Stimulated activated effector memory CD8-positive, alpha-beta T cell treated with anti-CD3 and anti-CD28 coated beads, Interleukin-12 subunit alpha, Interleukin-12 subunit beta, amount 100 ng/mL, for 72 hours (primary cell): ENCODE data around the gene CFL2.
A peak's percentile ranks its signal among the peaks of the same experiment; 100 is the strongest.
"Not testable (repeated sequence)": the region's sequence is repeated elsewhere in the genome, so short reads cannot be mapped to it uniquely, and the experiment has no call there.

Source experiments
- ATAC-seq: fragments of 150-1000 bp; cut with Tn5 transposase; 2 replicates; pipeline ENCODE4 v1.10.0; 2021
- DNase-seq, 2 donors: peaks; one replicate each; pipeline ENCODE4 v3.0.0; 2021 to 2022; ENCODE audit warnings: low spot score in 2 of 2
- H3K27ac Mint-ChIP-seq: one replicate; pipeline ENCODE4 v1.8.0; 2022; ENCODE audit warnings: mild to moderate bottlenecking, mixed read lengths
- H3K36me3 Mint-ChIP-seq: one replicate; pipeline ENCODE4 v1.8.0; 2022; ENCODE audit warnings: mild to moderate bottlenecking, mixed read lengths
- H3K4me1 Mint-ChIP-seq: one replicate; pipeline ENCODE4 v1.8.0; 2022; ENCODE audit warnings: mixed read lengths
- H3K4me3 Mint-ChIP-seq: one replicate; pipeline ENCODE4 v1.8.0; 2022; ENCODE audit warnings: mild to moderate bottlenecking, mixed read lengths
- H3K9me3 Mint-ChIP-seq: one replicate; pipeline ENCODE4 v1.8.0; 2022; ENCODE audit warnings: mixed read lengths

CFL2 gene

DNA sequence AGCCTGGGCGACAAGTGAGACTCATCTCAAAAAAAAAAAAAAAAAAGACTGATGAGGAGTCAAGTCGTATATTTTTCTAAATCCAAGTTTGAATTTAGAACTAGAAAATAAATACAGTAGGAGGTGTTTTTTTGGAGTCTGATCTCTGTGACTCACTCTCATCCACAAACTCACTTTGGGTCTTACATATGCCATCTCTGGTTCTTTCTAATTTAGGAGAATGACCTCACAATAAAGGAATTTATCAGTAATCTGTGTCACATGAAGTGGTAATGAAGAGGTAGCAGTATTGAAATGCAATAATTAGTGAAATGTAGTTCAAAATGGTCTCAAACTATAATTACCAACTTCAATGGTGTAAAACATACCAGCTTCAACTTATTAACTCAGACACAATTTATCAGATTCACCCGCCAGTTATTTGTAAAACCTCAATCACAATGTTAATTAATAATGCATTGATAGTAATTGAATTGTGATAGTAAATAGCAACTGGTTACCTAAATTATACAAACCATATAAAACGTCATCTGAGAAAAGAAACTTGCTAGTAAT lies 4.4 kb upstream of the CFL2 start:
- Mint-ChIP-seq H3K36me3 (peaks cover 4% of the 10 kb centered on the region), H3K27ac (no peak overlapping the region), H3K4me1 (peaks cover 10% of the 10 kb centered on the region), H3K4me3 (no peak overlapping the region), H3K9me3 (no peaks in the 10 kb centered on the region)
- ATAC-seq, result no peak
- no peak for DNase-seq

DNA sequence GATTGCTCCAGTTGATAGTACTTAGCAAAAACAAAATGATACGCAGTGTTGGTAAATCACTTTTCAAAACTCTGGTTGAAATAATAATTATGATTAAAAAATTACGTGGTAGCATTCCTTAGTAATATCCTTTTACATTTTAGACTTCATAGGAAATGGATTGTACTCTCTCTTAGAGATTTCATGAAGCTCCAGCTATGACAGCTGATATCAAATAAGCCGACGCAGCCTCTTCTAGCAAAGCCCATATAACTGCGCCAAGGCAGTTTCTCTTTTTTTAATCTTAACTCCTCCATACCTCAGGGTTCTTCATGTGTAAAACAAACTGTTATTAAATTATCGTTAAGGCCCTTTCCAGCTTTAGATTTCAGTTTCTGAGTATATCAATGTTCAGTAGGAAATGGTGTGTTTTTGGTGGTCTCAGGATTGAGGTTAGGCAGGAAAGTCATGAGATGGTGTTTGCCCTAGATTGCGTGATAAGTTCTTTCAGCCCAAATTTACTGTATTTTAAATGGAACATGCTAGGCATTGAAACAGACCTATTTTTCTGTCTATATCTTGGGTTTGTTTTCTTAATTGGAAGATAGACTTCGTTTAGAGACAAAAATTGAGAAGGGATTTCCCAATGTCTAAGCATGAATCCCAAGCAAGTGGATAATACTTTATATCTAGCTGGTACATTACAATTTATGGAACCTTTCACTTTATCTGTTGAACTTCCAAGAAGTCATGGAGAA lies 902 bp upstream of the CFL2 start:
- DNase-seq (no peak), ATAC-seq (no peak)
- Mint-ChIP-seq H3K27ac (no peak overlapping the region), H3K9me3 (no peaks in the 10 kb centered on the region), H3K4me1 (peaks cover 7% of the 10 kb centered on the region), H3K4me3 (peak overlapping the region; percentile 76), H3K36me3 (peaks cover 24% of the 10 kb centered on the region)

DNA sequence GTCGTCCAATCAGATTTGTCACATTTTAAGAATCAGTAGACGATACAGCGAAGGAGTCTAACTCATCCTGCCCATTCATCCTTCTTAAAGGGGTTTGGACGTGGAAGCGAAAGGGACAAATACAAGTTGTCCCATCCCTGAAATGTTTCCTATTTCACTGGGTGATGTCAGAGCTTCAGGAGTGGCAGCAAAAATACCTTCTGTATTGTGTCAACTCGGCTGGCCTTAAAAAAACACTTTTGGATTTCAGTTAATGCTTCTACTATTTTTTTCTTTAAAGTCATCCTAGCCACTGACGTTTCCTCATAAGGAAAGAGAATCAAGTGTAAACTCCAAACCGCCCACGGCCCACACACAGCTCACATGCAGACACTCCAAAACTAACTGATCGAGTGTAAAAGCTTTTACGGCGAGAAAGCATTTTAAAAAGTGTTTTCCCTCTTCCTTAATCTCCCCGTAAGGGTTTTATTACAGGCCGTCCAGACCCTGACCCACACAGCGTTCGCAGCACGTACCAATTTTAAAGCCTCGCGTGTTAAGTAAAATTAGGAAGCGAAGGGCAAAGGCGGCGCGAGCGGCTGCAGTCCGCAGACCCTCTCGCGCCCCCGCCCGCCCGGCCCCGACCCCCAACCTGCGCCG lies 593 bp downstream of the CFL2 start:
- no peaks in the 10 kb centered on the region for H3K9me3 Mint-ChIP-seq
- ATAC-seq, result peak; percentile 44
- H3K4me3 Mint-ChIP-seq, result peak overlapping the region; percentile 76

DNA sequence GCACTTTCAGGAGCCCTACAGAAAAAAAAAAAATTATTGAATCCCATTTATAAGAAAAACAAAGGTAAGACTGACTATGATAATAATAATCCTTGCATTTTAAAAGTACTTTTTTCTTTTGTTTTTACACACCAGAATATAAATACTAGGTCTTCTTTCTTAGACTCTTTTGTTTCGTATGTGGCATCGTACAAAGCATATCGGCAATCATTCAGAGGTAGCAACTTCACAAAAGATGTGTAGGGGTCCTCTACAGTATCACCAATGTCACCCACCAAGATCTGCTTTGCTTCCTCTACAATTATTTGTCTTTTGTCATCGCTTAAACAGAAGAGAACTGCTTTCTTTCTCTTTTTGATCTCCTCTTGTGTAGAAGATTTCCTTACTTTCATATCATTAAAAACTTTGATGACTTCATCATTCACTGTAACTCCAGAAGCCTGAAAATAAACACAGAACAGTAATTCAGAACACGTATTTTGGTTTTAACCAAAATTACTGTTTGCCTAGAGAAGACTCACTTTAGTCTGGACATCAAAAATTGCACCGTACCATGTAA lies 1.2 kb downstream of the CFL2 start:
- Mint-ChIP-seq H3K36me3 (peaks cover 24% of the 10 kb centered on the region), H3K27ac (peak overlapping the region; percentile 85), H3K4me3 (peak overlapping the region; percentile 76), H3K9me3 (no peaks in the 10 kb centered on the region), H3K4me1 (peaks cover 7% of the 10 kb centered on the region)
- ATAC-seq (no peak), DNase-seq (no peak)

More for the DNA sequence above, 593 bp downstream of the CFL2 start:
- Mint-ChIP-seq H3K36me3 (peaks cover 24% of the 10 kb centered on the region), H3K27ac (peak overlapping the region; percentile 85), H3K4me1 (peaks cover 7% of the 10 kb centered on the region)
- DNase-seq, result no peak

DNA sequence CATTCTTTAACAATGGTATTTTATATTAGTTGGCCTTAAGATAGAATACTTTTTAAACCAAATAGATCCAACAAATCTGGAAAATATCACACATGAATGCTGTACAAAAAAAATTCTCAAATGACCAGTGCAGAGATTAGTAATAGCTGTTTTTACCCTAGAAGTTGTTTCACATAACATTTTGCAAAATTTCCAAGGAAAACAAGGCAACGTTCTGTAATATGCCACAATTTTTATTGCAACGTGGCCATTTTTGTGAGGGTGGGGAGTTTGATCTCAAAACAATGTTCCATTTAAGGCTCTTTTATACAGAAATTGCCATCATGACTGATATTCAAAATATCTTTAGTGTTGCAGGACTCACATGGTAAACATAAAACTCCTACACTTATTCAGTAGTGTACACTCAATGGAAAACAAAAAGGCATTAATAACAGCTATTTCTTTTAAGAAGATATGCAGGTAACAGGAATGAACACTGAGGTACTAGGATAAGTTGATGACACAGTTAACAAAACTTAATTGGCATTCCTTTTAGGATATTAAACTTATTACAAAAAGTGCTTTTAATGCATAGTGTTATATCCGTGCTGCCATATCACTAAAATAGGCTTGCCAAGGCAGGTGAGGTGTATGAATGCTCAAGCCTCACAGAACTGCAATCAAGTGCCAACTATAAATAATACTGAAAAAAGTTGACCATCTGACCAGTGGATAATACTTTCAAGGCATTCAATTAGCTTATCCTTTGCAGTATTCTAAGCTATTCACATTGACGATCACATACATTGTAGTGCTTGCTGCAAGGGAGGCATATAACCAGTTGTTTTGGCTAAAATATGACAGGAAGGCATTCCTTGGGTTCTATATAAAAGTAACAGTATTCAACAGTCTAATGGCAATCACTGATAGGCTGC lies 2.3 kb downstream of the CFL2 start:
- ATAC-seq (no peak), DNase-seq (peak in 1 of 2 donors; percentile 6)
- Mint-ChIP-seq H3K27ac (no peak overlapping the region), H3K9me3 (no peaks in the 10 kb centered on the region), H3K36me3 (peaks cover 24% of the 10 kb centered on the region), H3K4me3 (no peak overlapping the region), H3K4me1 (peaks cover 7% of the 10 kb centered on the region)

DNA sequence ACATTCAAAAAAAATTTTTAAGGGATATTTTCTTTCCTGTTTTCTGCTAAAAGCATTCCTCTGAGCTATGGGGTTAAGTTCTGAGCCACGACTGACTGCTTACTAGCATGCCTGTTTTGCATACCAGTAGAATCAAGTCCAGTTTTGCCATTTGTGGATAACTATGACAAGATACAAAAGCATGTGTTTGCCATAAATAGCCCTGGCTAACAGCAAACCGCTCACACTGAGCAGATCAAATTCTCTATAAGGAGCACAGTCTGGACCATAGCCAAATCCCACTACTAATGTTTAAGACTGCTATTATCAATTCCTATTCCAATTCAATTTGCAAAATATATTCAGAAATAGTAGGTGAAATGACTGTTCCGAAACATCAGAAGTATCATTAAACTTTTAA lies 3.2 kb downstream of the CFL2 start:
- ATAC-seq (no peak), DNase-seq (no peak)
- peaks cover 7% of the 10 kb centered on the region for H3K4me1 Mint-ChIP-seq
- peaks cover 24% of the 10 kb centered on the region for H3K36me3 Mint-ChIP-seq
- no peak overlapping the region for H3K27ac Mint-ChIP-seq
- no peaks in the 10 kb centered on the region for H3K9me3 Mint-ChIP-seq
- no peak overlapping the region for H3K4me3 Mint-ChIP-seq

DNA sequence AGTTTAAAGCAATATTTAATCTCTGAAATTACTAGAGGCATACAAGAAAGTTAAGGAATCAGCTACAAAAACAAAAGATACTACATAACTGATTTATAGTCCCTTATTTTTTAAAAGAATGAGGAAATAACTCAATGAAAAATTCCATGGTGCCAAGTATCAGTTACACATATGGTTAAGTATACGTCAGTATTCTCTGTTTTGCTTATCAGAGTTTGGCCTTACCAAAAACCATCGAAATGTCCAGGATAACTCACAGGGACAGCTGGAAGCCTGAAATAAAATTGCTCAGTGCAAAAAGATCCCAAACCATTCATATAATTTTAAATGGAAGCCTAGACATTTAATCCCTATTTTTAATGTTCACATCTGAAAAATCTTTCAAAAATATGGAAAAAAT lies 3.6 kb downstream of the CFL2 start:
- peaks cover 7% of the 10 kb centered on the region for H3K4me1 Mint-ChIP-seq
- H3K36me3 Mint-ChIP-seq, result peaks cover 24% of the 10 kb centered on the region
- no peak overlapping the region for H3K27ac Mint-ChIP-seq
- no peak overlapping the region for H3K4me3 Mint-ChIP-seq
- H3K9me3 Mint-ChIP-seq, result no peaks in the 10 kb centered on the region
- ATAC-seq, result no peak
- DNase-seq, result no peak

DNA sequence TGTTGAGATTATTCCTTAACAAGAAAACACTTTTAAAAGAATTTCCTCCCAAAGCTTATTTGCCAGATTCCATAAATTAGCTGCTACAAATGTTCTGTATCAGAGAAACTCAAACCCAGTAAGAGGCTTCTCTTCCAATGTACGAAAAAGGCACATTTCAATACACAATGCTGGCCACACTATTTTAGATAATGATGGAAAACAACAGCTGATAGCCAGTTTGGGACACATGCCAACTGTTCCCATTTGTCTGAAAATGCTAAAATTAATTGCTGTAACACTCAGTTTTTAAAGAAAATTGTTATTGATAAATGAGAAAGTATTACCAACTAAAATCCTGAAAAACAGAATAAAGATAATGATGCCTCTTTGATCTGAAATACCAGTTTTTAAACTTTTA lies 4.4 kb downstream of the CFL2 start:
- Mint-ChIP-seq H3K4me1 (peaks cover 7% of the 10 kb centered on the region), H3K4me3 (no peak overlapping the region), H3K36me3 (peaks cover 24% of the 10 kb centered on the region), H3K27ac (no peak overlapping the region), H3K9me3 (no peaks in the 10 kb centered on the region)
- no peak for DNase-seq
- no peak for ATAC-seq

DNA sequence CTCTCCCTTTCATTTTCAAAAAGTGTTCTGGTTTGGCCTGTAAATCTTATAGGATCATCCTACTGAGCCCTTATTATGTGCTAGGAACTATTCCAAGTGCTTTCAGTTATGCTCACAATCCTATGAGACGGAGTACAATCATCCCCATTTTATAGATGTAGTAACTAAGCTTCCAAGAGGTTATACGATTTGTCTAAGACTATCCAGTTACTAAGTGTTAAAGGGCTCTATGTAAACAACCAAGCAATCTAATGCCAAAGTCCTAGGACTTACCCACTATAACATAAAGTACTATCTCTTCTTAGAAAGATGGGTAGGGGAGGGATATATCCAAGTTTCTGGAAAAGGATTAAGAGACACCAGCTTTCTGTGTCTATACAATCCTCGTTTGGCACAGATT lies 6.7 kb downstream of the CFL2 start:
- Mint-ChIP-seq H3K4me3 (no peak overlapping the region), H3K9me3 (no peaks in the 10 kb centered on the region), H3K4me1 (no peaks in the 10 kb centered on the region), H3K36me3 (peaks cover 11% of the 10 kb centered on the region), H3K27ac (no peak overlapping the region)
- DNase-seq (no peak), ATAC-seq (no peak)

GRCh38 chr14:34701808-34702207 lies 12.6 kb downstream of the CFL2 start:
- Mint-ChIP-seq H3K4me1 (no peaks in the 10 kb centered on the region), H3K36me3 (no peaks in the 10 kb centered on the region), H3K27ac (no peak overlapping the region), H3K9me3 (no peaks in the 10 kb centered on the region), H3K4me3 (no peak overlapping the region)
- DNase-seq (no peak), ATAC-seq (no peak)

- ATAC-seq (no peak), DNase-seq (no peak)
- Mint-ChIP-seq H3K4me3 (no peak overlapping the region), H3K4me1 (no peaks in the 10 kb centered on the region), H3K36me3 (no peaks in the 10 kb centered on the region), H3K9me3 (no peaks in the 10 kb centered on the region), H3K27ac (no peak overlapping the region)
Measured at GRCh38 chr14:34700622-34701130, 13.7 kb downstream of the CFL2 start.

- Mint-ChIP-seq H3K9me3 (no peaks in the 10 kb centered on the region), H3K4me1 (no peaks in the 10 kb centered on the region), H3K27ac (no peak overlapping the region), H3K36me3 (no peaks in the 10 kb centered on the region), H3K4me3 (no peak overlapping the region)
- ATAC-seq, result no peak
- no peak for DNase-seq
Measured at GRCh38 chr14:34699873-34700621, 14.3 kb downstream of the CFL2 start.

- not testable (repeated sequence) for H3K4me1 Mint-ChIP-seq, H3K4me3 Mint-ChIP-seq, DNase-seq, H3K9me3 Mint-ChIP-seq, H3K36me3 Mint-ChIP-seq, ATAC-seq, H3K27ac Mint-ChIP-seq
Measured at GRCh38 chr14:34694216-34694615, 20.2 kb downstream of the CFL2 start.

DNA sequence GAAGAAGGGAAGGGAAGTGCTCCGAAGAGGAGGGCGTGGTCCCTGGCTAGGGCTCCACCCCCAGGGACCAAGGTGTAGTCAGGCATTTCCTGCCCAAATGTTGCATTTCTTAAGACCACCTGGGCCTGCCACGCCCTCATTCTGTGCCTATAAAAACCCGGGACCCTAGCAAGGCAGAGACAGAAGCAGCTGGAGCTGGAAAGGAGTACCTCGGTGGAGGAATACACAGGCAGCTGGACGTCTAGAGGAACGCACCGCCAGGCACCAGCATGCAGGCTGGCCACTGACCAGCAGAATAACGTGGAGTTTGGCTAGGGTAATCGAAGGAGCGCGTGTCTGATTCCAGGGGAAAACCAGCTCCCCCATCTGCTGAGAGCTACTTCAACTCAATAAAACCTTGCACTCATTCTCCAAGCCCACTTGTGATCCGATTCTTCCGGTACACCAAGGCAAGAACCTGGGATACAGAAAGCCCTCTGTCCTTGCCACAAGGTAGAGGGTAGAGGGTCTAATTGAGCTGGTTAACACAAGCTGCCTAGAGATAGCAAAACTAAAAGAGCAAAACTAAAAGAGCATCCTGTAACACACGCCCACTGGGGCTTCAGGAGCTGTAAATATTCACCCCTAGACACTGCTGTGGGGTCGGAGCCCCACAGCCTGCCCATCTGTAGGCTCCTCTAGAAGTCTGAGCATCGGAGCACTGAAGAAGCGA lies 21.0 kb downstream of the CFL2 start:
- no peak for DNase-seq
- no peaks in the 10 kb centered on the region for H3K9me3 Mint-ChIP-seq
- peak overlapping the region; percentile 9 for H3K27ac Mint-ChIP-seq
- H3K36me3 Mint-ChIP-seq, result no peaks in the 10 kb centered on the region
- no peak for ATAC-seq
- H3K4me1 Mint-ChIP-seq, result peaks cover 8% of the 10 kb centered on the region
- peak overlapping the region; percentile 41 for H3K4me3 Mint-ChIP-seq
